Measurements from ENCODE around the gene DNAI1.
"Not testable (repeated sequence)": the region's sequence is repeated elsewhere in the genome, so short reads cannot be mapped to it uniquely, and the experiment has no call there.

The DNAI1 gene

DNA sequence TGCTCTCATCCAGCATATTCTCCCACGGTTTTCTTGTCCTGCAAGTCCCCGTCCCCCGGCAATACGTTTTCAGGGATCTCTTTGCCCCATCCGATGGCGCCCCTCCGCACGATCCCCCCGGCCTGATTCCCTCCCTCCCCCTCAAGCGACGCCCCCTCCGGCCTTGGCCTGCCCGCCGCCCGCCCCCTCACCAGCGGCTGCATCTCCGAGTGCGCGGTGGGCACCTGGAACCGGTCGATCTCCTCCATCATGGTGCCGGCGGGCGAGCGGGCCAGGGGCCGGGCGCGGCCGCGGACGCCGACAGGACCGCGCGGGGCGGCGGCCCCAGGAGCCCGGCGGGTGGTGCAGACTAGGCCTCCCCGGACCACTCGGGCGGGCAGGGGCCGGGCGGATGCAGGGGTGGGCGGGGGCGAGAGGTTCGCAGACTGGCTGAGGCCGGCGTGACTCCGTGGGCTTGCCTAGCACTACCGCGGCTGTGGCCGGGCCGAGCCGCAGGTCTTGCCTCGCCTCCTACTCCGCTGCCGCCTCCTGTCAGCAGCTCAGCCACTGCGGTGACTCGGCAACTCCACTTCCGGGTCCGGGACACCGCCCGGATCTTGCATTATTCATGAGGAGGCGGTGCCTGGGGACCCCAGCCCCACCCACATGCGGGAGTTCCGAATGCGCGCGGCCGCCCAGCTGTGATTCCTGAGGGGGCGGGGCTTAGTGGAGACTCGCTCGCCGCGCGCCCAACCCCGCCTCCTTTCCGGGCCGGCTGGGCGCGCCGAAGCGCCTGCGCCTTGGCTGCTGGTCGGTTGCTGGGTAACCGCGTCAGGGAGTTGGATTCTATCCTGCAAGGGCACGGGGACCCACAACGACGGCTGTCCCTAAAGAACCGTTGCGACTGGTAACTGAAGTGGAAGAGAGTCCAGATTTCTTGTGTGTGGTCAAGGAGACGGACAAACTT is at the start of gene DNAI1, which contains the start of gene FAM219A:
TSS of gene DNAI1 (plus strand) at position 793 of the 946 bp plus-strand sequence. CDS start 201 bp downstream, outside the sequence.
TSS of gene FAM219A (minus strand) at position 558 of the 946 bp plus-strand sequence. CDS start at position 251, 307 bp downstream.
- peak; percentile 99 for DNase-seq (ENCODE audit: low spot score)

DNA sequence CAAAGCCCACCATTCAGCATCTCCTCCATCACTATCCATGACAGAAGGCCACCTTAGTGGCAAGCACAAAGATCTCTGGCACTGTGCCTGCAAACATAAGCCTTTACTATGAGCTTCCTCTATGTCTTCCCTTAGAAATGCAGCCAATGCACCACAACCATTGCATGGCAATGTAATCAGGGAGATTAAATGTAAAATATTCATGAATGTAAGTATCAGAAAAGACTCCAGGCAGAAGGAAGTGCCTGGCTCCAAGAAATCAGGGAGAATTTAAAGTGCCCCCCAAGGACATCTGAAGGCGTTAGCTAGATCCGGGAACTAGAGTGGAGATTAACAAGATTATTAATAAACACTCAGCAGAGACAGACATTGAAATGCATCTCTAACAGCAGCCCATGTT is 49.5 kb upstream of the DNAI1 start:
- no peak for DNase-seq (ENCODE audit: low spot score)

DNA sequence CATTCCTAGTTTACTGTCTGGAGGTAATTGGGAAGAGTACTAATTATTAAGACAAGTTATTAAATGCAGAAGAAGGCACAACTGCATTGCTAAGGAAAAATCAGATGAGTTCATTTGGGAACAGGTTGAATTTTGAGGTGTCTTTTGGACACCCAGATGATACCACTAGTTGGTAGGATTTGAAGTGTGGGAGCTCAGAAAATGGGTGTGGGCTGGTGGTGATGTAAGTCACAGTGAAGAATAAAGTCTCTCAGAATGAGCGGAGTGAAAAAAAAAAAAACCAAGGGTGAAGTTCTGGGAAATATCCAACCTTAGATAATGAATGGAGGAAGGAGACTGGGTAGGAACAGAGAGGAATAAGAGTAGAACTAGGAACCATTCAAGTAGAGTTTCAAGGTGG is 46.3 kb upstream of the DNAI1 start:
- DNase-seq (ENCODE audit: low spot score) = no peak

DNA sequence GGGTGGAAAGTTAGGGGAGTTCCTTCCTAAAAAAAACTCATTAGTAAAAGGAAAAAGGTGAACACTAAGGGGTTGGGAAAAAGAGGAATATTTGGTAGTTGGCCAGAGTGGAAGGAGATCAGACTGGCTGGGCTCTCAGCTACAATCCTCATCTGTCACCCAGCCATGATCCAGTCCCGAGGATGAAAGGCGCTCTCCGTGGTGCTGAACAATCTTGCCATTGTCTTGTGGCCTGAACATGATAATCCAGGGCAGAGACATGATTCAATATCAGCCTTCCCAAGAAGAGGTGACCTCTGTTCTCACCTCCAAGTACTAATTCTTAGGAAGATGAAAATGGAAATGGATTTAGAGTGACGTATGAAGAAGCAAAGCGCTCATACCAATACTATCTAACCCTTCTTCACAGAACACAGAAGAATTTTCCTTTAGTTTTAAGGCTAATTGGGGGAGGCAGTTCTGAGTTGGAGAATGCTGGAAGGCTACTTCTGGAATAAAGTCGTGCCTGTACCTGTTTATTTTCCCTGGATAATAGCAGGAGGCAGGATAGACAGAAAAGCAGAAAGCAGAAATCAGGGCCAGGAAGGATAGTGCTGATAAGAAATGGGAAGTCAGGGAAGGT is 45.3 kb upstream of the DNAI1 start:
- no peak for DNase-seq (ENCODE audit: low spot score)

DNA sequence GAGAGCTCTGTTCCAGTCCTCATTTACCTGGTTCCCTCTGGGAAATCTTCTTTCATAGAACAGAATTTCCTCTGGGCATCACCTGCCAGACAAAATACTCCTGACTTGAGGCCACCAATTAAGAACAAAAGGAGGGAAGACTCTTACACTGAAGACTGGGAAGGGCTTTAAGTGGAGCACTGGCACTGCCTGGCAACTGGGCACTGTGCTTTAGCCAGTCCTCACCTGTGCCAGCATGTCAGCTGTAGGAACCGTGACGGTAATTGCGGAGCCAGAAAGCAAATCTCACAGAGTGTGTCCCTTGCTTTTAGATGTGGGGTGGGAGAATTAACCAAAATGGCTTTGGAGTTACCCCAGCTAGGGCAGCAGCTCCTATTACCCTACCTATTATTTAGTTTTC is 40.9 kb upstream of the DNAI1 start:
- no peak for DNase-seq (ENCODE audit: low spot score)

DNA sequence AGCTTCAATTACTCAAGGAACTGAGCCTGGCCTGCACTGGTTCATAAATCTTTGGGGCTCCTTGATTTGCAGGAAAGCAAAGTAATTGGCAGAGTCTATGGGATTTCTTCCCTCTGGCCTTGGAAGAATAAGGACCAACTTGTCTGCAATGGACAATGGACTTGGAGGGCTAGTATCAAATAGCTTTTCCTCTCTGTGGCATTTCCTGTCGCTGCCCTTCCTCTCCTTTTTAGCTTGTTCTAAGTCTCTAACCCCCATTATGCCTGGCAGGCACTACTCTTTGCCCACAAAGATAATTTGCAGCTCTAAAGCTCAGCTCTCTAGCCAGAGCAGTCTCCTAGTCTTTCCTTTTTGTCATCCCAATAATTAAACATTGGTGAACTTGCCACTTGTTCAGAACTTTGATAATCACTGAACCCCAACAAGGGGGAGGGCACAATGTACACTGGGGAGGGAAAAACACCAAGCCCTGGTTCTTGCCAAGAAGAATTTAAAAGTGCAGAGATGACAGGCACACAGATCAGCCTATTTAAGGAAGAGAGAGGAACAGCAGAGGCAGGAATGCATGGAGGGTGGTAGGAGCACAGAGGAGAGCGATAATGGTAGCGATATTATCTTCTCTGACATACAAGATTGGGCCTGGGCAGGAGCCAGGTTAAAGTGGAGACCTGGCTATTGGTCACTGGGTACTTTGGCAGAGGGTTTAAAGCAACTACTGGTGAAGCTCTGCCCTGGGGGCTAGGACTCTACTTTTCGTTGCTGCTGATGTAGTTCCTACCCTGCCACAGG is 38.7 kb upstream of the DNAI1 start:
- DNase-seq (ENCODE audit: low spot score) = no peak

DNA sequence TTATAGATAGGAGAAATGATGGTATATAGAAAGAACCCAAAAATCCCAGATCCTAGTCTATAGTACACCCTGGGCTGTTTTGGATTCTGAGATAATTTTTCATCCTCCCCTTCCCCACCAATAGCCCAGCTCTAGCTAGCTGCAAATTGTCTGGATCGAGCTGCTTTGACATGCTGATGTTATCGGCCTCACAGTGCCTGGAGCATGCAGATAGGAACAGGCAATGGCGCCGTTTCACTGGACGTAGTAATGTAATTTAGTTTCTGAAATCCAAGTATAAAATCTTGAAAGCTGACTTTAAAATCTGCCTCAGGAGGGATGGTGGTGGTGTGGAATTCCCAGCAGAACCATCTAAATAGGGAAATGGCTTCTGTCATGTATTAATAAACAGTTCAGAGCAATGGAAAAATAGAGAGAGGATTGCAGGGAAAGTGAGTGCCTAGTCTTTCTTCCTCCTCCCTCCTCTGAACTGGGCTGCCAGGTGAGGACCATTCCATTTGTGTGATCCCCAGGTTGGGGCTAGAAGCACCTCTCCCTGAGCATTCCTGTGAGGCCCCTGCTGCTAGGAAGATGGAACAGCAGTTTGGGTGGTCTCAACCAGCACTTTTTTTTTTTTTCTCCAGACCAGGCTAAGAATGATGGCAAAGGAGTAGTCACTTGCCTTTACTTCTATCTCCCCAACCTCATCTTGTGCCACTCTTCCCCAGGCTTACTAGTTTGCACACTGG is 32.1 kb upstream of the DNAI1 start:
- DNase-seq (ENCODE audit: low spot score) = no peak

DNA sequence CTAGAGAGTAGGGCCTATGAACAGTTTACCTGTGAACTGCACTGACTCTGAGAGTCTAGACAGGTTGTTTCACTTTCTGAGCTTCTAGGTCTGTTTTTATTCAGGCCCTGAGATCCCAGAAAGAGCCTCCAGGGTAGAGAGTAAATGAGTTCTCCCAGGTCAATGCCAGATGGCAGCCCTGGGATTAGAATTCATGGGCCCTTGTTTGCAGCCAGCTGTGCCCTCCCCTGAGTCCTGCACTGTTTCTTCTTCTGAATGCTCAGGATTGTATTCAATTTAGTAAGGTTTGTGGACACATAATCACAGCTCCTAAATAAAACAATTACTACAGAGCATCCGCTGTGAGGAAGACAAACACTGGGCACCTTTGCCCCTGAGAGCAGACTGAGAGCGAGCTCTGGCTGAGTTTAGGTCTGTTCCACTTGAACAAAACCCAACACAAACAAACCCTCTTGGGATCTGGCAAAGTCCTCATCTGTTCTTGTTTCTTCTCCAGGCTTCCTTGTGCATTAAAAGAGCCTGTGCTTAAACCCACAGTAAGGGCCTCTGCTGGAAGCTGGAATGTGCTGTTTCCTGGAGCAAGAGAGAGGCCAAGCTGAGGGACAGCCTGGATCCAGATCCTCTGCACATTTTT is 30.2 kb upstream of the DNAI1 start:
- no peak for DNase-seq (ENCODE audit: low spot score)

DNA sequence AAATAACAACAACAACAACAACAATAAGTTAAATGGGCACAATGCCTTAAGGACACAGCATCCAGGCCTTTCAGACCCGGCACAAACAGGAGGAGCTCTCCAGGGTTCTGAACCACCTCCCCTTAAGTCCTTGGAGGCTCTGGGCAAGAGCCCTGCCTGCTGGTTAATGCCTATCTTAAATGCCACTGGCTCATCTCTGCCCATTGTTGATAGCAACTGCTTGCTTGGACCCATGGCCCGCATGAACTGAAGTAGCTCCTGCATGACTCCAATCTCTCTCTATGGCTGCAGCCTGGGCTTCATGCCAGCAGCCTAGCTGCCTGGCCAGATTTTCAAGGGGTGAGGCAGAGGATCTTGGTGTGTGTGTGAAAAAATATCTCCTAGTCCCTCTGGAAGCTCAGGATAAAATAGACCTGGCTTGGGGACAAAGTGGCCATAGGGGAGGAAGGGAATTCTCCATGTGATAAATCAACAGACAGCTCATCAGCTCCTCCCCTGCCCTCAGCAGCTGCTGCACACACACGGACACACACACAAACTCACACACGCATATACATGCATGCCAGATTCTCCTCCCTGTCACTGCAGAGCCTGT is 27.7 kb upstream of the DNAI1 start:
- no peak for DNase-seq (ENCODE audit: low spot score)

DNA sequence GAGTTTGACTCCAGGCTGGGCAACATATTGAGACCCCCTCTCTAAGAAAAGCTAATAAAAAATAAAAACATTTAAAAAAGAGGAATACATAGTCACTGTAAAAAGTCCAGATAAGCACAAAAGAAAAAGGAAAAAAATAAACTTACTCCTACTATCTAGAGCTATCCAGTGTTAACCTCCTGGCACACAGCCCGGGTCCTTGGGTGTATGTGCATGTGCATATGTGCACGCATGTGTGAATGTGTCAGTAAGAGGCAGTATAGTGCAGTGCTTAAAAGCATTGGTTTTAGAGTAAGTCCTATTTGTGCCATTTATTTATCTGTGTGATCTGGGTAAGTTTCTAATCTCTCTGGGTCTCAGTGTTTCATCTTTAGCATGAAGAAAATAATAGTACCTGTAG is 26.9 kb upstream of the DNAI1 start:
- no peak for DNase-seq (ENCODE audit: low spot score)

DNA sequence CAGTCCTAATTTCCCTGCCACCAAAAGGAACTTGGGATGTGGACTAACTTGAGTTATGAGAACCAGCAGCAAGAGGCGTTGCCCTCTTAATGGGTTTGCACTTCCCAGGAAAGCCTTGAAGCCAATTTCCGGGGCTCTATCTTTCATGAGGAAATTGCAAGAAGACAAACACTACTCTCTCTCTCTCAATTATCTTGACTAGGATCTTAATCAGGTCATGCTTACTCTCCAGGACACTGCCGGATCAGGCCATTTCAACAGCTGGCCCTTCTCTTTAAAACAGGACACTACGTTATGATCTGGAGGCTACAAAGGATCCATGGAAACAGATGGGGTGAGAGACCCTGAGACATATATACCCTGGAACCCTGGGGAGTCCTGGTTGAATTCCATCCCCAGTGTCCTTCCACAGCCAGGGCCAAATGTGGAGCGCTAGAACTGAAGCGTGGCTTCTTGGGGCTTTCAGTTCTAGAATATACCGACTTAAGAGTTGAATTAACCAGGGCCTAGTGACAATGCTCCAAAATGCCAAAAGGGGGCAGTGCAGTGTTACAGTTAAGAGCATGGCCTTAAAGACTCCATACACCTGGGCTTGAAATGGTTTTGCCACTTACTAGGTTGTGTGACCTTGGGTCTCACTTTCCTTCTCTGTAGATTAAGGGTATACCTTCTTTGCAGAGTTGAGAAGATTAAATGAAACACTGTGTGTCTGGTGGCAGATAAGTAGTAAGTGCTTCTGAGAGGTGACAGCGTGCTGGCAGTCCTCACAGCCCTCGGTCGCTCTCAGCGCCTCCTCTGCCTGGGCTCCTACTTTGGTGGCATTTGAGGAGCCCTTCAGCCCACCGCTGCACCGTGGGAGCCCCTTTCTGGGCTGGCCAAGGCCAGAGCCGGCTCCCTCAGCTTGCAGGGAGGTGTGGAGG is 21.3 kb upstream of the DNAI1 start:
- peak; percentile 63 for DNase-seq (ENCODE audit: low spot score)

DNA sequence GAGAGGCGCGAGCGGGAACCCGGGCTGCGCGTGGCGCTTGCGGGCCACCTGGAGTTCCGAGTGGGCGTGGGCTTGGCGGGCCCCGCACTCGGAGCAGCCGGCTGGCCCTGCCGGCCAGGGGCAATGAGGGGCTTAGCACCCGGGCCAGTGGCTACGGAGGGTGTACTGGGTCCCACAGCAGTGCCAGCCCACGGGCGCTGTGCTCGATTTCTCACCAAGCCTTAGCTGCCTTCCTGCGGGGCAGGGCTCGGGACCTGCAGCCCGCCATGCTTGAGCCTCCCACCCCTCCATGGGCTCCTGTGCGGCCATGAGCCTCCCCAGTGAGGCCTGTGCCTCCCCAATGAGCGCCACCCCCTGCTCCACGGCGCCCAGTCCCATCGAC is 20.7 kb upstream of the DNAI1 start:
- DNase-seq (ENCODE audit: low spot score) = not testable (repeated sequence)

DNA sequence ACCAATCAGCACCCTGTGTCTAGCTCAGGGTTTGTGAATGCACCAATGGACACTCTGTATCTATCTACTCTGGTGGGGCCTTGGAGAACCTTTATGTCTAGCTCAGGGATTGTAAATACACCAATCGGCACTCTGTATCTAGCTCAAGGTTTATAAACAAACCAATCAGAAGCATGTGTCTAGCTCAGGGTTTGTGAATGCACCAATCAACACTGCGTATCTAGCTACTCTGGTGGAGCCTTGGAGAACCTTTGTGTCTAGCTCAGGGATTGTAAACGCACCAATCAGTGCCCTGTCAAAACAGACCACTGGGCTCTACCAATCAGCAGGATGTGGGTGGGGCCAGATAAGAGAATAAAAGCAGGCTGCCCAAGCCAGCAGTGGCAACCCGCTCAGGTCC is 20.1 kb upstream of the DNAI1 start:
- not testable (repeated sequence) for DNase-seq (ENCODE audit: low spot score)

DNA sequence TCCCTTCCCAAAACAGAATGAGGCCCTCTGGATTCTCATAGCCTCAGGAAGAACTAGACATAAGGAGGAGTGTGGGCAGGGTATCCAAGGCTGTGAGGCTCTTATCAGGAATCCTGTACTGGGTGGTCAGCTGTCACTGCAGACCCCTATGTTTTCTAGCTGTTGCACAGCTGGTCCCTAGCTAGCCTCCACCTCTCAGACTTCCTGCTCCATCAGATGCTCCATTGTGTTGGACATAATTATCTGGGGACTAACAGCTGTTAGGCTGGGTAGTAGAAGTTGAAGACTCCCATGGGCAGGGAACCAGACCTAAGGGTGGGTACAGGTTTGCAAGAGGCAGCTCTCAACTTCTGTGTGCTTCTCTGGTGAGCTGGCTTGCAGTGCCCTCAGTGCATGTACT is 18.6 kb upstream of the DNAI1 start:
- DNase-seq (ENCODE audit: low spot score) = no peak

DNA sequence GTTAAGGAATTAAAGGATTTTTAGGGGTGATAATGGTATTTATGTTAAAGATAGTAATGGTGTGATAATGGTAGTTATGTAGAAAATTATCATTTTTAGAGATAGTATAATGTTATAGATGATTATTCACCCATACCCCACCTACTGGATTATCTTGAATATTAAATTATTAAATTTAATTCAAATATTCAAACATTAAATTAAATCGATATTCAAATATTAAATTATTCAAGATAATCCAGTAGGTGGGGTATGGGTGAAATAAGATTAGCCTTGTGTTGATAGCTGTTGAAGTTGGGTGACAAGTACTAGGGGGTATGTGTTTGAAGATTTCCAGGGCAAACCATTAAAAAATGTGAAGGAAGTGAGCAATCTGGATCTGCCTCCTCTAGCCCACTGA is 15.8 kb upstream of the DNAI1 start:
- DNase-seq (ENCODE audit: low spot score) = no peak

DNA sequence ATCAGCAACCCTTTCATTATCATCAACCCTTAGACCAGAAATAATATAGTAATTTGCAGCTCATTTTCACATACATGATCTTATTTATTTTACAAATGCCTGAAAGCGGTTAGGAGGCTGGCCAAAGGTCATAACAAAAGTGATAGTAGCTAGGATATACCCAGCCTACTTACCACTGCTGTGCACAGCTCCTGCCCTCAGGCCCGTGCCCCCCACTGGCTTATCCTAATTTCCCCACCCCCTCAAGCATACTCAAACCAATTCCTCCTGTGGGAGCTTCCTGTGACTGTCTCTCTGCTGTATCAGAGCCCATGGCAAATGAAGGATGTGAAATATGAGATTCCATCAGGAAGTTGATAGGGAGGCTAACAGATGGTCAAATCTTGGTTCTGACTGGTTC is 15.1 kb upstream of the DNAI1 start:
- no peak for DNase-seq (ENCODE audit: low spot score)

DNA sequence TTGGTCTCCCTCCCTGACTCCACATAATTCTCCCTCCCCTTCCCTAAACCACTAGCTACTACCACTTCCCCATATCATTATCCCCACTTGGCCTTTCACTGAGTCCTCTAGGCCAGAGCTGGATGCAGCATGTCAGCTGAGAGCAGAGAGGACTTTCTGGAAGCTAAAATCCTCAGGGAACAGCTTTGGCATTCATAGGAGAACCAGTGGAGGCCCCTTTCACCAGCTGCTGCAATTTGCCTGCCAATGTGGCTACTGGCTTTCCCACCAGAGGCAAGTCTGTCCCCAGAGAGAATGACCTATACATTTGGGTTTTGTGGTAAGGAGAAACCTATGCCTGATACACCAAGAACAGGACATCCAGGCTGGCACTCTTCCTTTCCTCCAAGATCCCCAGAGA is 14.6 kb upstream of the DNAI1 start:
- no peak for DNase-seq (ENCODE audit: low spot score)

DNA sequence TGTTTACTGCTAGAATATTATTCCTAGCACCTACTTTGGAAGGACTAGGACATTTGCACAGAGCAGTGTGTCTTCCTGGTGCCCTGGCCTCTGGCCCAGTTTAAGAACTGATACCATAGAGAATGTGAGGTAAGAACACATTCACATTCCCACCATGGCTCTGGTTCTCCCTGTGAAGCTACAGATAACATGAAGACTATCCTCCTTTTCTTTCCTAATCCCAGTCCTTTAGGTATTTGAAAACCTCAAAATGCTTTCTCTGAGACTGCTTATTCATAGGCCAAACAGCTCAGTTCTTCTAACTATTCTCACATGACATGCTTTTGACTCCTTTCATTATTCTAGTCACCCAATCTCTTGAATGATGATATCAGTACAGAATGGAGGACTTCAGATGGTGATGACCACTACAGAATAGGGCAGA is 12.1 kb upstream of the DNAI1 start:
- DNase-seq (ENCODE audit: low spot score) = no peak

DNA sequence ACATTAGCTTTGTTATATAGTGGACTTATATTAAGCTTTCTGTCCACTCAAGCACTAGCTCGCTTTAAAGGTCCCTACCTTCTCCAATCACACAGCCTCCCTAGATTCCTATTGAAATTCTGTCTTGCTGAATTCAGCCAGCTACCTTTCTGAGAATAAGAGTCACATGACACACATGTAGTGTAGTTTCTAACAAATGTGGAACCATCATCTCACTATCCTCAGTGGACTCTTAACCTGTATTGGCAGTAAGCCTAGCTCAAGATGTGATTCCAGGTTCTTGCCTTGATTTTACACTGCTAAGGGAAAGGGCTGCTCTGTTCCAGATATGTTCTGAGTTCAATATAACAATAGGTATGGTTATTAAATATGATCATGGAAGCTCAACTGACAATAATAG is 11.7 kb upstream of the DNAI1 start:
- no peak for DNase-seq (ENCODE audit: low spot score)

DNA sequence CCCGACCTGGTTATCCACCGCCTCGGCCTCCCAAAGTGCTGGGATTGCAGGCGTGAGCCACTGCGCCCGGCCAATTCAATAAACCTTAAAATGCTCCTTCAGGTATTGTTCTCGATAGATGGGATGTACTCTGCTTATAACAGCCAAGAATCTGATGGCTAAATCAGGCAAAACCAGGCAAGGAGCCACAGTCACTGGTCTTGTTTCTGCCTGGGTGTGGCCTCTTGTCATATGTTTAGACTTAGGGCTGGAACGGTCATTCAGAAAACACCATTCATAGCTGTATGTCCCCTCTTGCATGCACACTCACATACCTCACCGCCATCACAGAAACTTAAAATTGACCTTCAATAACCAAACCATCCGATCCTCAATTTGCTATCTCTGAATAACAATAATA is 8.0 kb upstream of the DNAI1 start:
- DNase-seq (ENCODE audit: low spot score) = no peak

Data from CD4-positive, alpha-beta T cell treated with Interleukin-6 at 100 ng/mL for 8 hours (primary cell).